Measurements from ENCODE around the gene RBMS3. TPM values are rescaled to one million over a fixed set of nuclear protein-coding genes. Genes with fewer than 3 reads are reported as not detected.

RBMS3 gene
- total RNA-seq, 1 experiment from 2014 or later: 5.9 TPM

DNA sequence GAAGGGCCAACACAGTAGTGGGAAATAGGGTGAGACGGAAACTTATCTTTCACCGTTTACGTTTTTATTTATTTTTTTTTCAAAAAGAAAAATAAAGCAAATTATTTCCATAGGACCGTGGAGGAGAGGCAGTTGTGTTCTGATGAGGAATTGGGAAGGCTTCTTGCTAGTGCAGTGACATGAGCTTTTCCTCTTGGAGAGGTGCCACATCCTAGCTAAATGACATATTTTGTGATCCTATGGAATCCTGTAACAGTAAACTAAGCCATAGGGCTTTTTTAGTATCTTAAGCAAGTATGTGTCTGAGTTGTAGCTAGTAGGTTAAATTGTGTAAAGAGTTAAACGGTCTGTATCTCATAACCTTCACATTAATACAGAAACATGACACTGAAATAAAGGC, 609.9 kb downstream of the RBMS3 start:
- TF ChIP-seq CTCF (conservative IDR thresholded peaks at IDR 0.05; ENCODE audit: low read depth, low read length) (no peak), EZH2 (IDR thresholded peaks at IDR 0.05; ENCODE audit: borderline replicate concordance, low read depth, low read length, poor library complexity, severe bottlenecking) (no peak)
- BruUV-seq (replicated peaks): no TSS peak
- no peaks in the 10 kb centered on the region for H3K36me3 ChIP-seq (ENCODE audit: insufficient read depth, low read length, poor library complexity, severe bottlenecking)
- no peak overlapping the region for H3K27ac ChIP-seq (ENCODE audit: low read depth, low read length, poor library complexity, severe bottlenecking)
- POLR2A ChIA-PET (ENCODE audit: low non-redundant PET): no interaction called here
- no peak overlapping the region for H3K4me3 ChIP-seq (ENCODE audit: low read depth, low read length, poor library complexity, severe bottlenecking)
- intact Hi-C loops (cut with micrococcal nuclease; ENCODE audit: unreplicated experiment): no loop called here
- DNase-seq (ENCODE audit: low spot score): no peak
- H3K27me3 ChIP-seq (replicated peaks; ENCODE audit: insufficient read depth, low read depth, low read length, poor library complexity): no peaks in the 10 kb centered on the region
- CTCF ChIA-PET: no interaction called here
- H3K4me1 ChIP-seq (ENCODE audit: insufficient read depth, low read length, poor library complexity, severe bottlenecking): no peaks in the 10 kb centered on the region
- no peaks in the 10 kb centered on the region for H3K9me3 ChIP-seq (ENCODE audit: low read depth, low read length, poor library complexity, severe bottlenecking)

DNA sequence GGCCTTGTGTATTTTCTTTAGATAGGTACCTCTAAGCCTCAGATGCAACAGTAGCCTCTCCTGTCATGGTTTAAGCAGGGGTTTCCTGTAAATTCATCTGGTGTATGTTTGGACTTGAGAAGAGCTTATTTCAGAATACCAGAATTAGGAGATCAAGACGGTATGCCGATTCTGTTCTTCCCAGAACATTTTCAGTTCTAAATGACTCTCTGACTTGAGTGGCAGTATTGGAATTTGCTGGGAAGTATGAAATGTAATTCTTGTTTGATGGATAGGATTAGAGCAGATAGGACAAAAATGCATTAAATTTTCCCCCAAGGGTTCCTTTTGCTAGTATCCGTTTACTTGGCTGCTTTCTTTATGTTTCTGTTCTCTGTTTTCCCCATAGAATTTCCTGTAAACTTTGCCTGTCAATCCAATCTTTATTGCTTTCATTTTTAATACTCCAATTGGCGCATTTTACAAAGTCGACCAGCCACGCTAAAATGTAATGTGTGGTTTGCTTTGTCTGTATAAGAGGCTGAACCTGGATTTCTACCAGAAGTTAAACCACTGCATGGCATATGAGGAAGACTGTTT, 612.2 kb downstream of the RBMS3 start:
- ChIA-PET CTCF (no interaction called here), POLR2A (ENCODE audit: low non-redundant PET) (no interaction called here)
- no peaks in the 10 kb centered on the region for H3K27me3 ChIP-seq (replicated peaks; ENCODE audit: insufficient read depth, low read depth, low read length, poor library complexity)
- TF ChIP-seq CTCF (conservative IDR thresholded peaks at IDR 0.05; ENCODE audit: low read depth, low read length) (no peak), EZH2 (IDR thresholded peaks at IDR 0.05; ENCODE audit: borderline replicate concordance, low read depth, low read length, poor library complexity, severe bottlenecking) (no peak)
- no peaks in the 10 kb centered on the region for H3K9me3 ChIP-seq (ENCODE audit: low read depth, low read length, poor library complexity, severe bottlenecking)
- no peak overlapping the region for H3K4me3 ChIP-seq (ENCODE audit: low read depth, low read length, poor library complexity, severe bottlenecking)
- H3K36me3 ChIP-seq (ENCODE audit: insufficient read depth, low read length, poor library complexity, severe bottlenecking): no peaks in the 10 kb centered on the region
- intact Hi-C loops (cut with micrococcal nuclease; ENCODE audit: unreplicated experiment): no loop called here
- no peak overlapping the region for H3K27ac ChIP-seq (ENCODE audit: low read depth, low read length, poor library complexity, severe bottlenecking)
- no TSS peak for BruUV-seq (replicated peaks)
- DNase-seq (ENCODE audit: low spot score): no peak
- H3K4me1 ChIP-seq (ENCODE audit: insufficient read depth, low read length, poor library complexity, severe bottlenecking): no peaks in the 10 kb centered on the region

- H3K36me3 ChIP-seq (ENCODE audit: insufficient read depth, low read length, poor library complexity, severe bottlenecking): no peaks in the 10 kb centered on the region
- no peak overlapping the region for H3K4me3 ChIP-seq (ENCODE audit: low read depth, low read length, poor library complexity, severe bottlenecking)
- TF ChIP-seq EZH2 (IDR thresholded peaks at IDR 0.05; ENCODE audit: borderline replicate concordance, low read depth, low read length, poor library complexity, severe bottlenecking) (no peak), CTCF (conservative IDR thresholded peaks at IDR 0.05; ENCODE audit: low read depth, low read length) (no peak)
- intact Hi-C loops (cut with micrococcal nuclease; ENCODE audit: unreplicated experiment): no loop called here
- CTCF ChIA-PET: no interaction called here
- H3K9me3 ChIP-seq (ENCODE audit: low read depth, low read length, poor library complexity, severe bottlenecking): no peaks in the 10 kb centered on the region
- H3K4me1 ChIP-seq (ENCODE audit: insufficient read depth, low read length, poor library complexity, severe bottlenecking): peaks cover 3% of the 10 kb centered on the region
- H3K27ac ChIP-seq (ENCODE audit: low read depth, low read length, poor library complexity, severe bottlenecking): no peak overlapping the region
- BruUV-seq (replicated peaks): no TSS peak
- DNase-seq (ENCODE audit: low spot score): no peak
- H3K27me3 ChIP-seq (replicated peaks; ENCODE audit: insufficient read depth, low read depth, low read length, poor library complexity): no peaks in the 10 kb centered on the region
- POLR2A ChIA-PET (ENCODE audit: low non-redundant PET): no interaction called here
These were observed 616.0 kb downstream of the RBMS3 start for GRCh38 chr3:29896856-29897255.

Data from A673 (cell line).